ENCODE measurements around the gene SPRTN. TPM values are rescaled to one million over a fixed set of nuclear protein-coding genes. Genes with fewer than 3 reads are reported as not detected.

The SPRTN gene
- total and polyA plus RNA-seq, 2 experiments from 2014 or later, result 9.1 to 25.0 TPM

GRCh38 chr1:231369282-231369681 is 31.2 kb downstream of the SPRTN start (continued):
- TF ChIP-seq, protein P1, sequence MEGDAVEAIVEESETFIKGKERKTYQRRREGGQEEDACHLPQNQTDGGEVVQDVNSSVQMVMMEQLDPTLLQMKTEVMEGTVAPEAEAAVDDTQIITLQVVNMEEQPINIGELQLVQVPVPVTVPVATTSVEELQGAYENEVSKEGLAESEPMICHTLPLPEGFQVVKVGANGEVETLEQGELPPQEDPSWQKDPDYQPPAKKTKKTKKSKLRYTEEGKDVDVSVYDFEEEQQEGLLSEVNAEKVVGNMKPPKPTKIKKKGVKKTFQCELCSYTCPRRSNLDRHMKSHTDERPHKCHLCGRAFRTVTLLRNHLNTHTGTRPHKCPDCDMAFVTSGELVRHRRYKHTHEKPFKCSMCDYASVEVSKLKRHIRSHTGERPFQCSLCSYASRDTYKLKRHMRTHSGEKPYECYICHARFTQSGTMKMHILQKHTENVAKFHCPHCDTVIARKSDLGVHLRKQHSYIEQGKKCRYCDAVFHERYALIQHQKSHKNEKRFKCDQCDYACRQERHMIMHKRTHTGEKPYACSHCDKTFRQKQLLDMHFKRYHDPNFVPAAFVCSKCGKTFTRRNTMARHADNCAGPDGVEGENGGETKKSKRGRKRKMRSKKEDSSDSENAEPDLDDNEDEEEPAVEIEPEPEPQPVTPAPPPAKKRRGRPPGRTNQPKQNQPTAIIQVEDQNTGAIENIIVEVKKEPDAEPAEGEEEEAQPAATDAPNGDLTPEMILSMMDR (conservative IDR thresholded peaks at IDR 0.05; ENCODE audit: low read depth in 2 of 2), result no peak; a peak in 1 of 4 replicates

GRCh38 chr1:231372501-231372900 is 34.4 kb downstream of the SPRTN start:
- H3K36me3 Mint-ChIP-seq (ENCODE audit: low read depth), result no peaks in the 10 kb centered on the region
- TF ChIP-seq ETS1 (IDR thresholded peaks at IDR 0.05), result no peak
- TF ChIP-seq CREB1 (CRISPR knock-in tag; IDR thresholded peaks at IDR 0.05; ENCODE audit: low read depth), result no peak
- no peak for TF ChIP-seq NANOG (IDR thresholded peaks at IDR 0.05; ENCODE audit: borderline replicate concordance)
- no peak for TF ChIP-seq STAT1 (IDR thresholded peaks at IDR 0.05; ENCODE audit: unreplicated experiment)
- TF ChIP-seq POLR2AphosphoS5 (IDR thresholded peaks at IDR 0.05; ENCODE audit: low read depth), result no peak
- no peak for TF ChIP-seq EZH2 (IDR thresholded peaks at IDR 0.05; ENCODE audit: low read depth, unreplicated experiment)
- no peak for TF ChIP-seq ZNF114 (CRISPR knock-in tag; IDR thresholded peaks at IDR 0.05)
- no peak for TF ChIP-seq JUNB (IDR thresholded peaks at IDR 0.05; ENCODE audit: unreplicated experiment)
- TF ChIP-seq EZH2phosphoT487 (IDR thresholded peaks at IDR 0.05; ENCODE audit: unreplicated experiment), result no peak
- TF ChIP-seq, protein P1 (conservative IDR thresholded peaks at IDR 0.05; ENCODE audit: low read depth in 2 of 2), result no peak
- no peak for TF ChIP-seq ZNF331 (CRISPR knock-in tag; IDR thresholded peaks at IDR 0.05; ENCODE audit: low read depth)
- TF ChIP-seq, protein P2, sequence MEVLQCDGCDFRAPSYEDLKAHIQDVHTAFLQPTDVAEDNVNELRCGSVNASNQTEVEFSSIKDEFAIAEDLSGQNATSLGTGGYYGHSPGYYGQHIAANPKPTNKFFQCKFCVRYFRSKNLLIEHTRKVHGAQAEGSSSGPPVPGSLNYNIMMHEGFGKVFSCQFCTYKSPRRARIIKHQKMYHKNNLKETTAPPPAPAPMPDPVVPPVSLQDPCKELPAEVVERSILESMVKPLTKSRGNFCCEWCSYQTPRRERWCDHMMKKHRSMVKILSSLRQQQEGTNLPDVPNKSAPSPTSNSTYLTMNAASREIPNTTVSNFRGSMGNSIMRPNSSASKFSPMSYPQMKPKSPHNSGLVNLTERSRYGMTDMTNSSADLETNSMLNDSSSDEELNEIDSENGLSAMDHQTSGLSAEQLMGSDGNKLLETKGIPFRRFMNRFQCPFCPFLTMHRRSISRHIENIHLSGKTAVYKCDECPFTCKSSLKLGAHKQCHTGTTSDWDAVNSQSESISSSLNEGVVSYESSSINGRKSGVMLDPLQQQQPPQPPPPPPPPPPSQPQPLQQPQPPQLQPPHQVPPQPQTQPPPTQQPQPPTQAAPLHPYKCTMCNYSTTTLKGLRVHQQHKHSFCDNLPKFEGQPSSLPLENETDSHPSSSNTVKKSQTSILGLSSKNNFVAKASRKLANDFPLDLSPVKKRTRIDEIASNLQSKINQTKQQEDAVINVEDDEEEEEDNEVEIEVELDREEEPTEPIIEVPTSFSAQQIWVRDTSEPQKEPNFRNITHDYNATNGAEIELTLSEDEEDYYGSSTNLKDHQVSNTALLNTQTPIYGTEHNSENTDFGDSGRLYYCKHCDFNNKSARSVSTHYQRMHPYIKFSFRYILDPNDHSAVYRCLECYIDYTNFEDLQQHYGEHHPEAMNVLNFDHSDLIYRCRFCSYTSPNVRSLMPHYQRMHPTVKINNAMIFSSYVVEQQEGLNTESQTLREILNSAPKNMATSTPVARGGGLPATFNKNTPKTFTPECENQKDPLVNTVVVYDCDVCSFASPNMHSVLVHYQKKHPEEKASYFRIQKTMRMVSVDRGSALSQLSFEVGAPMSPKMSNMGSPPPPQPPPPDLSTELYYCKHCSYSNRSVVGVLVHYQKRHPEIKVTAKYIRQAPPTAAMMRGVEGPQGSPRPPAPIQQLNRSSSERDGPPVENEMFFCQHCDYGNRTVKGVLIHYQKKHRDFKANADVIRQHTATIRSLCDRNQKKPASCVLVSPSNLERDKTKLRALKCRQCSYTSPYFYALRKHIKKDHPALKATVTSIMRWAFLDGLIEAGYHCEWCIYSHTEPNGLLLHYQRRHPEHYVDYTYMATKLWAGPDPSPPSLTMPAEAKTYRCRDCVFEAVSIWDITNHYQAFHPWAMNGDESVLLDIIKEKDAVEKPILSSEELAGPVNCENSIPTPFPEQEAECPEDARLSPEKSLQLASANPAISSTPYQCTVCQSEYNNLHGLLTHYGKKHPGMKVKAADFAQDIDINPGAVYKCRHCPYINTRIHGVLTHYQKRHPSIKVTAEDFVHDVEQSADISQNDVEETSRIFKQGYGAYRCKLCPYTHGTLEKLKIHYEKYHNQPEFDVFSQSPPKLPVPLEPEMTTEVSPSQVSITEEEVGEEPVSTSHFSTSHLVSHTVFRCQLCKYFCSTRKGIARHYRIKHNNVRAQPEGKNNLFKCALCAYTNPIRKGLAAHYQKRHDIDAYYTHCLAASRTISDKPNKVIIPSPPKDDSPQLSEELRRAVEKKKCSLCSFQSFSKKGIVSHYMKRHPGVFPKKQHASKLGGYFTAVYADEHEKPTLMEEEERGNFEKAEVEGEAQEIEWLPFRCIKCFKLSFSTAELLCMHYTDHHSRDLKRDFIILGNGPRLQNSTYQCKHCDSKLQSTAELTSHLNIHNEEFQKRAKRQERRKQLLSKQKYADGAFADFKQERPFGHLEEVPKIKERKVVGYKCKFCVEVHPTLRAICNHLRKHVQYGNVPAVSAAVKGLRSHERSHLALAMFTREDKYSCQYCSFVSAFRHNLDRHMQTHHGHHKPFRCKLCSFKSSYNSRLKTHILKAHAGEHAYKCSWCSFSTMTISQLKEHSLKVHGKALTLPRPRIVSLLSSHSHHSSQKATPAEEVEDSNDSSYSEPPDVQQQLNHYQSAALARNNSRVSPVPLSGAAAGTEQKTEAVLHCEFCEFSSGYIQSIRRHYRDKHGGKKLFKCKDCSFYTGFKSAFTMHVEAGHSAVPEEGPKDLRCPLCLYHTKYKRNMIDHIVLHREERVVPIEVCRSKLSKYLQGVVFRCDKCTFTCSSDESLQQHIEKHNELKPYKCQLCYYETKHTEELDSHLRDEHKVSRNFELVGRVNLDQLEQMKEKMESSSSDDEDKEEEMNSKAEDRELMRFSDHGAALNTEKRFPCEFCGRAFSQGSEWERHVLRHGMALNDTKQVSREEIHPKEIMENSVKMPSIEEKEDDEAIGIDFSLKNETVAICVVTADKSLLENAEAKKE (CRISPR knock-in tag; IDR thresholded peaks at IDR 0.05), result no peak

More at GRCh38 chr1:231372501-231372900, 34.4 kb downstream of the SPRTN start:
- no peak for ATAC-seq
- Mint-ChIP-seq H3K4me1 (peaks cover 7% of the 10 kb centered on the region), H3K4me3 (no peak overlapping the region), H3K27ac (no peak overlapping the region), H3K27me3 (ENCODE audit: insufficient read depth, low read depth, poor library complexity) (no peaks in the 10 kb centered on the region), H3K9me3 (no peaks in the 10 kb centered on the region)
- Histone ChIP-seq H3K4me2 (no peak overlapping the region), H3K27ac (ENCODE audit: low read depth) (no peak overlapping the region), H3K36me3 (ENCODE audit: insufficient read depth) (no peaks in the 10 kb centered on the region), H3K4me3 (no peak overlapping the region), H3K4me1 (ENCODE audit: insufficient read depth) (no peaks in the 10 kb centered on the region), H4K20me1 (replicated peaks; ENCODE audit: insufficient read depth) (no peaks in the 10 kb centered on the region), H3K27me3 (ENCODE audit: insufficient read depth) (no peaks in the 10 kb centered on the region), H3K9me2 (ENCODE audit: insufficient read depth) (no peaks in the 10 kb centered on the region), H2AFZ (no peak overlapping the region), H3F3A (replicated peaks; ENCODE audit: low read depth) (no peaks in the 10 kb centered on the region), H3K79me2 (replicated peaks; ENCODE audit: insufficient read depth) (no peaks in the 10 kb centered on the region)
- DNase-seq (ENCODE audit: low spot score), result no peak
